Measurements from ENCODE around the gene SEMA5A. TPM values are rescaled to one million over a fixed set of nuclear protein-coding genes. Genes with fewer than 3 reads are reported as not detected.

Gene SEMA5A
- total RNA-seq, 1 donor from 2014 or later = 0.51 TPM

GRCh38 chr5:9196403-9197227 lies 349.3 kb downstream of the SEMA5A start:
- Mint-ChIP-seq H3K27ac (ENCODE audit: unreplicated experiment) (no peak overlapping the region), H3K4me1 (ENCODE audit: low read depth, unreplicated experiment) (peaks cover 4% of the 10 kb centered on the region), H3K4me3 (ENCODE audit: unreplicated experiment) (no peak overlapping the region), H3K9me3 (ENCODE audit: unreplicated experiment) (peaks cover 2% of the 10 kb centered on the region), H3K36me3 (ENCODE audit: unreplicated experiment) (no peaks in the 10 kb centered on the region), H3K27me3 (ENCODE audit: unreplicated experiment) (peaks cover 1% of the 10 kb centered on the region)
- DNase-seq = no peak
- TF ChIP-seq CTCF (IDR thresholded peaks at IDR 0.05; ENCODE audit: partially characterized antibody, unreplicated experiment) = no peak

- peaks cover 5% of the 10 kb centered on the region for H3K36me3 Mint-ChIP-seq (ENCODE audit: unreplicated experiment)
- no peak overlapping the region for H3K27ac Mint-ChIP-seq (ENCODE audit: unreplicated experiment)
- no peak for DNase-seq
- peaks cover 2% of the 10 kb centered on the region for H3K9me3 Mint-ChIP-seq (ENCODE audit: unreplicated experiment)
- peaks cover 4% of the 10 kb centered on the region for H3K4me1 Mint-ChIP-seq (ENCODE audit: low read depth, unreplicated experiment)
- H3K27me3 Mint-ChIP-seq (ENCODE audit: unreplicated experiment) = peaks cover 1% of the 10 kb centered on the region
- H3K4me3 Mint-ChIP-seq (ENCODE audit: unreplicated experiment) = no peak overlapping the region
- TF ChIP-seq CTCF (IDR thresholded peaks at IDR 0.05; ENCODE audit: partially characterized antibody, unreplicated experiment) = no peak
Observed at GRCh38 chr5:9194509-9194908, 351.4 kb downstream of the SEMA5A start.

- no peak for TF ChIP-seq CTCF (IDR thresholded peaks at IDR 0.05; ENCODE audit: partially characterized antibody, unreplicated experiment)
- H3K9me3 Mint-ChIP-seq (ENCODE audit: unreplicated experiment) = peaks cover 6% of the 10 kb centered on the region
- H3K4me1 Mint-ChIP-seq (ENCODE audit: low read depth, unreplicated experiment) = peaks cover 2% of the 10 kb centered on the region
- no peak for DNase-seq
- H3K36me3 Mint-ChIP-seq (ENCODE audit: unreplicated experiment) = peaks cover 5% of the 10 kb centered on the region
- H3K4me3 Mint-ChIP-seq (ENCODE audit: unreplicated experiment) = no peak overlapping the region
- no peak overlapping the region for H3K27ac Mint-ChIP-seq (ENCODE audit: unreplicated experiment)
- H3K27me3 Mint-ChIP-seq (ENCODE audit: unreplicated experiment) = no peaks in the 10 kb centered on the region
Observed at GRCh38 chr5:9192266-9192665, 353.6 kb downstream of the SEMA5A start.

GRCh38 chr5:9189681-9190080 lies 356.2 kb downstream of the SEMA5A start:
- peaks cover 5% of the 10 kb centered on the region for H3K36me3 Mint-ChIP-seq (ENCODE audit: unreplicated experiment)
- no peak for DNase-seq
- TF ChIP-seq CTCF (IDR thresholded peaks at IDR 0.05; ENCODE audit: partially characterized antibody, unreplicated experiment) = no peak
- H3K4me3 Mint-ChIP-seq (ENCODE audit: unreplicated experiment) = no peak overlapping the region
- H3K4me1 Mint-ChIP-seq (ENCODE audit: low read depth, unreplicated experiment) = no peaks in the 10 kb centered on the region
- no peak overlapping the region for H3K27ac Mint-ChIP-seq (ENCODE audit: unreplicated experiment)
- peaks cover 3% of the 10 kb centered on the region for H3K27me3 Mint-ChIP-seq (ENCODE audit: unreplicated experiment)
- peaks cover 6% of the 10 kb centered on the region for H3K9me3 Mint-ChIP-seq (ENCODE audit: unreplicated experiment)

GRCh38 chr5:9188956-9189355 lies 356.9 kb downstream of the SEMA5A start:
- DNase-seq = no peak
- Mint-ChIP-seq H3K36me3 (ENCODE audit: unreplicated experiment) (peaks cover 5% of the 10 kb centered on the region), H3K4me1 (ENCODE audit: low read depth, unreplicated experiment) (no peaks in the 10 kb centered on the region), H3K27me3 (ENCODE audit: unreplicated experiment) (peaks cover 3% of the 10 kb centered on the region), H3K4me3 (ENCODE audit: unreplicated experiment) (no peak overlapping the region), H3K9me3 (ENCODE audit: unreplicated experiment) (peaks cover 6% of the 10 kb centered on the region), H3K27ac (ENCODE audit: unreplicated experiment) (no peak overlapping the region)
- TF ChIP-seq CTCF (IDR thresholded peaks at IDR 0.05; ENCODE audit: partially characterized antibody, unreplicated experiment) = no peak
